K562 (cell line): ENCODE measurements around the gene SENP3. TPM values are rescaled to one million over a fixed set of nuclear protein-coding genes. Genes with fewer than 3 reads are reported as not detected.
A peak's percentile ranks its signal among the peaks of the same experiment; 100 is the strongest.

ENCODE experiments used
- ATF1 ChIP-seq, 2 experiments: fragments of 450-650 bp in 1 of 2; IDR thresholded peaks; 2 replicates each; pipeline ENCODE4 v1.6.1; 2016; ENCODE audit warnings: missing compliant biosample characterization in 1 of 2, missing genetic modification characterization in 1 of 2
- ATF6 ChIP-seq: sonication (generic); formaldehyde crosslinking; IDR thresholded peaks from 2 replicates; pipeline ENCODE4 v1.4.0; 2020; ENCODE audit warnings: mild to moderate bottlenecking, missing genetic modification reagents
- CCNT2 ChIP-seq: IDR thresholded peaks from 2 replicates; pipeline ENCODE4 v1.6.1; 2011; ENCODE audit warnings: borderline replicate concordance, low read depth, mild to moderate bottlenecking, moderate library complexity, mixed read lengths, low read length; ENCODE audit not compliant: insufficient read length; ENCODE audit errors: extremely low read depth
- CSDE1 ChIP-seq, 2 experiments: fragments of 450-650 bp; IDR thresholded peaks; 2 replicates each; pipeline ENCODE4 v1.6.1; 2016; ENCODE audit warnings: mild to moderate bottlenecking in 1 of 2
- FOXJ2 ChIP-seq: fragments of 200-800 bp; sonication (Bioruptor generic); IDR thresholded peaks from 2 replicates; pipeline ENCODE4 v1.6.1; 2016; ENCODE audit warnings: missing genetic modification characterization, missing compliant biosample characterization
- FOXP1 ChIP-seq: sonication (generic); formaldehyde crosslinking; IDR thresholded peaks from 2 replicates; pipeline ENCODE4 v1.8.0; 2022; ENCODE audit warnings: mild to moderate bottlenecking, missing genetic modification reagents
- FUS ChIP-seq: fragments of 200-400 bp; formaldehyde crosslinking; optimal IDR thresholded peaks from 2 replicates; pipeline ENCODE3; 2017; ENCODE audit warnings: low read depth, low read length
- HINFP ChIP-seq: fragments of 450-650 bp; conservative IDR thresholded peaks from 2 replicates; pipeline ENCODE4 v1.6.1; 2016; ENCODE audit warnings: missing genetic modification characterization, low read depth, mild to moderate bottlenecking, control low read depth, missing compliant biosample characterization
- MAZ ChIP-seq, 2 experiments: fragments of 450-650 bp in 1 of 2; sonication (generic) in 1 of 2; formaldehyde crosslinking; IDR thresholded peaks in 1 of 2; conservative IDR thresholded peaks in 1 of 2; 2 replicates each; pipeline versions ENCODE4 v1.4.0 to v1.5.0; 2020; ENCODE audit warnings: mild to moderate bottlenecking in 1 of 2, missing genetic modification reagents in 1 of 2
- NR2C1 ChIP-seq, 2 experiments: fragments of 450-650 bp; IDR thresholded peaks; 2 replicates each; pipeline ENCODE4 v1.6.1; 2017; ENCODE audit warnings: mild to moderate bottlenecking in 2 of 2, antibody characterized with exemption in 1 of 2, inconsistent platforms in 1 of 2, missing compliant biosample characterization in 1 of 2, missing genetic modification characterization in 1 of 2
- PHF8 ChIP-seq: fragments of 200-600 bp; sonication (generic); IDR thresholded peaks from 2 replicates; pipeline ENCODE4 v1.6.1; 2012; ENCODE audit warnings: mixed run types, mild to moderate bottlenecking, inconsistent platforms, low read length, moderate library complexity, borderline replicate concordance
- TEAD1 ChIP-seq, 2 experiments: fragments of 450-650 bp in 1 of 2; sonication (generic) in 1 of 2; formaldehyde crosslinking; IDR thresholded peaks; 2 replicates each; pipeline versions ENCODE4 v1.4.0 to v1.8.0; 2020 to 2022; ENCODE audit warnings: mild to moderate bottlenecking in 2 of 2, missing genetic modification reagents in 1 of 2
- TRIM28 ChIP-seq: fragments of 450-650 bp; IDR thresholded peaks from 2 replicates; pipeline ENCODE4 v1.6.1; 2017
- ZNF197 ChIP-seq: fragments of 200-800 bp; sonication (Bioruptor generic); IDR thresholded peaks from 2 replicates; pipeline ENCODE4 v1.6.1; 2016; ENCODE audit warnings: low read depth, missing genetic modification characterization, missing compliant biosample characterization
- ZNF766 ChIP-seq: fragments of 200-800 bp; sonication (Bioruptor generic); conservative IDR thresholded peaks from 2 replicates; pipeline ENCODE4 v1.6.1; 2016; ENCODE audit warnings: missing genetic modification characterization, missing compliant biosample characterization
- ZSCAN29 ChIP-seq: fragments of 450-650 bp; IDR thresholded peaks from 2 replicates; pipeline ENCODE4 v1.6.1; 2017
- polyA plus RNA-seq, 8 experiments: library from polyadenylated mRNA; depleted of rRNA in 4 of 8; stranded (reverse) in 5 of 8; unstranded in 3 of 8; fragments of >200 nt; fragmentation: Nextera tagmentation in 2 of 8; fragmentation: Illumina TruSeq in 1 of 8; extraction: Ambion mirVana in 2 of 8; extraction: Trizol in 1 of 8; gene quantifications; 2 replicates each; pipeline versions ENCODE4 v1.2.1 to v1.2.3, GENCODE V29; 2011 to 2014; ENCODE audit warnings: inconsistent platforms in 1 of 8, missing spikeins in 1 of 8
- total RNA-seq, 7 experiments: library from RNA; depleted of rRNA in 6 of 7; stranded (reverse); fragments of >200 nt in 6 of 7; fragmentation: Illumina TruSeq in 2 of 7; extraction: Trizol in 2 of 7; gene quantifications; 2 replicates each; pipeline versions ENCODE4 v1.2.1 to v1.2.3, GENCODE V29; 2011 to 2021; ENCODE audit warnings: low replicate concordance in 1 of 7
- TF ChIP-seq, protein P1 (sequence below): conservative IDR thresholded peaks from 2 replicates; pipeline ENCODE4 v1.6.1; 2011; ENCODE audit warnings: low read depth, mild to moderate bottlenecking, low read length; ENCODE audit not compliant: control insufficient read depth
- TF ChIP-seq, protein P2 (sequence below): fragments of 450-650 bp; IDR thresholded peaks from 2 replicates; pipeline ENCODE4 v1.7.1; 2018; ENCODE audit warnings: mild to moderate bottlenecking, low read depth; ENCODE audit not compliant: partially characterized antibody

Gene SENP3
- total and polyA plus RNA-seq, 9 of the 15 experiments (the other 6 are each of a cell fraction or from before 2014, with no cell fraction given) = 0.63 to 102 (median 78.8) TPM

DNA sequence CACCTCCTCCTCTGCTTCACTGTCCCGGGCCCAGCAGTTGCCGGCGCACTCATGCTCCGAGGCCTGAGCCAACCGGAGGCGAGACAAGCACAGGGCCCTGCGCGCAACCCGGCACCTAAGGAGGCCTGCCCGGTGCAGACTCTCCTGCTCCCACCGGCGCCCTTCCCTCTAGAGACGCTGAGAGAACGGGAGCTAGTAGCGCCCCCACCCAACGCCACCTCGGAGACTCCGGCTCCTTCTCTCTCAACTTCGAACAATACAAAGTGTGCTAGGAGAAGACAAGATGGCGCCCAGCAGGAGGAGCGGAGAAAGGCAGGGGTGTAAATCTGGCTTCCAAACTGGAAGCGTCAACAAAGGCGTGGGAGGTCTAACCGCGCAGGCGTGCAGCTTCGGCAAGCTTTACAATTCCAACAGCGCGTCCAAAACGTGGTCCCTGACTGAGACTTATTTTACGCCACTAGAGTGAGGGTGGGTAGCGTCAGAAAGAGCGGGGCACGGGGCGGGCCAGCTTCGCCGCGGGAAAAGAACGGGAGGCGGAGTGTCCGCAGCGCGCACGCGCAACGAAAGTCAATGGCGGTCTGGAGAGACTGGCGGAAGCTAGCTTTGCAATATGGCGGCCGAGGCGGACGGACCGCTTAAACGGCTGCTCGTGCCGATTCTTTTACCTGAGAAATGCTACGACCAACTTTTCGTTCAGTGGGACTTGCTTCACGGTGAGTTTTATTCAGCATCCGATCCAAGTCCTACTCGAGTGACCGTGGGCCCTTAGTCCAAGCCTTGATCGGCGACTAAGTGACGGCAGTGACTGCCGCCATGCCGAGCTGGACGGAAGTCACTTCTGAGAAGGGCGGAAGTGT, 21.8 kb downstream of the SENP3 start, which contains the start of gene MPDU1 (continued):
- no peak for TF ChIP-seq ZSCAN29
- 0 out of 2 replicates have a peak, but pooled peaks have one; percentile 57 for TF ChIP-seq FOXJ2 (tag)
- peak; percentile 77 for TF ChIP-seq ZNF197
- no peak for TF ChIP-seq ATF1 (CRISPR knock-in tag; IDR thresholded peaks at IDR 0.05)
- peak; percentile 78 for TF ChIP-seq ATF1 (tag; IDR thresholded peaks at IDR 0.05)
- TF ChIP-seq, protein P1, sequence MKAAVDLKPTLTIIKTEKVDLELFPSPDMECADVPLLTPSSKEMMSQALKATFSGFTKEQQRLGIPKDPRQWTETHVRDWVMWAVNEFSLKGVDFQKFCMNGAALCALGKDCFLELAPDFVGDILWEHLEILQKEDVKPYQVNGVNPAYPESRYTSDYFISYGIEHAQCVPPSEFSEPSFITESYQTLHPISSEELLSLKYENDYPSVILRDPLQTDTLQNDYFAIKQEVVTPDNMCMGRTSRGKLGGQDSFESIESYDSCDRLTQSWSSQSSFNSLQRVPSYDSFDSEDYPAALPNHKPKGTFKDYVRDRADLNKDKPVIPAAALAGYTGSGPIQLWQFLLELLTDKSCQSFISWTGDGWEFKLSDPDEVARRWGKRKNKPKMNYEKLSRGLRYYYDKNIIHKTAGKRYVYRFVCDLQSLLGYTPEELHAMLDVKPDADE = no peak; the same call in 1 of the 2 replicates
- TF ChIP-seq ATF6 (CRISPR knock-in tag) = peak; percentile 17; the same call in 1 of the 2 replicates
- no peak for TF ChIP-seq TRIM28
- TF ChIP-seq PHF8 = peak; percentile 74
- peak; percentile 49 to 88; a peak in 2 of 4 replicates for TF ChIP-seq CSDE1 (IDR thresholded peaks at IDR 0.05)
- 0 out of 4 replicates have a peak, but pooled peaks of 1 of the 2 experiments have one; percentile 19 for TF ChIP-seq TEAD1 (CRISPR knock-in tag; IDR thresholded peaks at IDR 0.05)
- TF ChIP-seq, protein P2, sequence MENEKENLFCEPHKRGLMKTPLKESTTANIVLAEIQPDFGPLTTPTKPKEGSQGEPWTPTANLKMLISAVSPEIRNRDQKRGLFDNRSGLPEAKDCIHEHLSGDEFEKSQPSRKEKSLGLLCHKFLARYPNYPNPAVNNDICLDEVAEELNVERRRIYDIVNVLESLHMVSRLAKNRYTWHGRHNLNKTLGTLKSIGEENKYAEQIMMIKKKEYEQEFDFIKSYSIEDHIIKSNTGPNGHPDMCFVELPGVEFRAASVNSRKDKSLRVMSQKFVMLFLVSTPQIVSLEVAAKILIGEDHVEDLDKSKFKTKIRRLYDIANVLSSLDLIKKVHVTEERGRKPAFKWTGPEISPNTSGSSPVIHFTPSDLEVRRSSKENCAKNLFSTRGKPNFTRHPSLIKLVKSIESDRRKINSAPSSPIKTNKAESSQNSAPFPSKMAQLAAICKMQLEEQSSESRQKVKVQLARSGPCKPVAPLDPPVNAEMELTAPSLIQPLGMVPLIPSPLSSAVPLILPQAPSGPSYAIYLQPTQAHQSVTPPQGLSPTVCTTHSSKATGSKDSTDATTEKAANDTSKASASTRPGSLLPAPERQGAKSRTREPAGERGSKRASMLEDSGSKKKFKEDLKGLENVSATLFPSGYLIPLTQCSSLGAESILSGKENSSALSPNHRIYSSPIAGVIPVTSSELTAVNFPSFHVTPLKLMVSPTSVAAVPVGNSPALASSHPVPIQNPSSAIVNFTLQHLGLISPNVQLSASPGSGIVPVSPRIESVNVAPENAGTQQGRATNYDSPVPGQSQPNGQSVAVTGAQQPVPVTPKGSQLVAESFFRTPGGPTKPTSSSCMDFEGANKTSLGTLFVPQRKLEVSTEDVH = peak; percentile 96
- TF ChIP-seq FUS = no peak
- peak; percentile 85 for TF ChIP-seq ZNF766 (CRISPR knock-in tag)
- peak; percentile 59; the same call in 1 of the 2 replicates for TF ChIP-seq NR2C1 (IDR thresholded peaks at IDR 0.05)
- TF ChIP-seq NR2C1 (tag; IDR thresholded peaks at IDR 0.05) = peak; percentile 43; the same call in 1 of the 2 replicates
- TF ChIP-seq HINFP (tag) = no peak
- peak; percentile 8 to 69; a peak in 2 of 4 replicates for TF ChIP-seq MAZ (CRISPR knock-in tag; conservative IDR thresholded peaks at IDR 0.05 in 1 of 2, IDR thresholded peaks at IDR 0.05 in 1 of 2)
- TF ChIP-seq FOXP1 (CRISPR knock-in tag) = 0 out of 2 replicates have a peak, but pooled peaks have one; percentile 41
- TF ChIP-seq CCNT2 = peak; percentile 62
